Hepatocyte (in vitro differentiated cells): ENCODE data around the gene PTPRN2. TPM values are rescaled to one million over a fixed set of nuclear protein-coding genes. Genes with fewer than 3 reads are reported as not detected.

Experiments
- DNase-seq: peaks from one replicate; pipeline ENCODE4 v3.0.0-alpha.2; 2016; ENCODE audit warnings: low spot score
- H2AFZ ChIP-seq: fragments of 200-600 bp; sonication (generic); 2 replicates; pipeline ENCODE4 v1.6.0; 2016; ENCODE audit warnings: antibody characterized with exemption, mild to moderate bottlenecking
- H3K27ac ChIP-seq: fragments of 200-600 bp; sonication (generic); 2 replicates; pipeline ENCODE4 v1.5.1; 2016; ENCODE audit warnings: mild to moderate bottlenecking
- H3K27me3 ChIP-seq: fragments of 200-600 bp; sonication (generic); 2 replicates; pipeline ENCODE4 v1.6.1; 2016
- H3K36me3 ChIP-seq: fragments of 200-600 bp; sonication (generic); replicated peaks from 2 replicates; pipeline ENCODE4 v1.5.1; 2016; ENCODE audit warnings: low read depth; ENCODE audit not compliant: insufficient read depth
- H3K4me1 ChIP-seq: fragments of 200-600 bp; sonication (generic); 2 replicates; pipeline ENCODE4 v1.5.1; 2016; ENCODE audit warnings: mild to moderate bottlenecking, moderate library complexity; ENCODE audit not compliant: insufficient read depth
- H3K4me2 ChIP-seq: fragments of 200-600 bp; sonication (generic); 2 replicates; pipeline ENCODE4 v1.6.0; 2016
- H3K4me3 ChIP-seq: fragments of 200-600 bp; sonication (generic); 2 replicates; pipeline ENCODE4 v1.5.1; 2016; ENCODE audit warnings: mild to moderate bottlenecking
- H3K79me2 ChIP-seq: fragments of 200-600 bp; sonication (generic); 2 replicates; pipeline ENCODE4 v1.6.0; 2017; ENCODE audit warnings: mild to moderate bottlenecking
- H3K9me2 ChIP-seq: fragments of 200-600 bp; sonication (generic); replicated peaks from 2 replicates; pipeline ENCODE4 v1.6.0; 2017; ENCODE audit warnings: mild to moderate bottlenecking; ENCODE audit not compliant: insufficient read depth
- H3K9me3 ChIP-seq: fragments of 200-600 bp; sonication (generic); 2 replicates; pipeline ENCODE4 v1.5.1; 2016; ENCODE audit warnings: low read depth, mild to moderate bottlenecking
- H4K20me1 ChIP-seq: fragments of 200-600 bp; sonication (generic); 2 replicates; pipeline ENCODE4 v1.6.0; 2016; ENCODE audit warnings: mild to moderate bottlenecking; ENCODE audit not compliant: insufficient read depth, poor library complexity, severe bottlenecking
- CTCF ChIP-seq: fragments of 200-600 bp; sonication (generic); IDR thresholded peaks from 2 replicates; pipeline ENCODE4 v1.5.1; 2016; ENCODE audit warnings: antibody characterized with exemption, mild to moderate bottlenecking; ENCODE audit not compliant: poor library complexity
- EZH2 ChIP-seq: fragments of 200-600 bp; sonication (generic); IDR thresholded peaks from 2 replicates; pipeline ENCODE4 v1.6.1; 2016; ENCODE audit warnings: antibody characterized with exemption, mild to moderate bottlenecking, borderline replicate concordance
- EZH2phosphoT487 ChIP-seq: fragments of 200-600 bp; sonication (generic); IDR thresholded peaks from one replicate; pipeline ENCODE4 v1.6.1; 2018; ENCODE audit warnings: antibody characterized with exemption, mild to moderate bottlenecking, low read depth, moderate library complexity; ENCODE audit not compliant: unreplicated experiment, severe bottlenecking
- WGBS: methylation state at CpG from one replicate; pipeline ENCODE4 v1.1.6; 2016; ENCODE audit warnings: low lambda C conversion rate; ENCODE audit errors: missing lambda C conversion rate; 5-methylcytosine and 5-hydroxymethylcytosine counted together
- polyA plus RNA-seq: library from polyadenylated mRNA; unstranded; fragments of >200 nt; fragmentation: Nextera tagmentation; extraction: Ambion mirVana; gene quantifications from 2 replicates; pipeline ENCODE4 v1.2.1, GENCODE V29; 2016
- total RNA-seq: library from RNA; depleted of rRNA; stranded (reverse); fragments of >200 nt; gene quantifications from 2 replicates; pipeline ENCODE4 v1.2.3, GENCODE V29; 2014

PTPRN2 gene
- total and polyA plus RNA-seq, 2 experiments from 2014 or later: 2.1 to 3.3 TPM

GRCh38 chr7:158383665-158384064, 204.0 kb downstream of the PTPRN2 start:
- no peaks in the 10 kb centered on the region for H4K20me1 ChIP-seq

GRCh38 chr7:158382363-158383254, 205.0 kb downstream of the PTPRN2 start:
- no peak overlapping the region for H3K27ac ChIP-seq
- no peaks in the 10 kb centered on the region for H3K27me3 ChIP-seq
- no peaks in the 10 kb centered on the region for H3K36me3 ChIP-seq
- H3K4me3 ChIP-seq: no peak overlapping the region
- H3K9me3 ChIP-seq: no peaks in the 10 kb centered on the region
- no peak overlapping the region for H2AFZ ChIP-seq
- no peaks in the 10 kb centered on the region for H3K9me2 ChIP-seq
- DNase-seq: no peak
- no peaks in the 10 kb centered on the region for H3K79me2 ChIP-seq
- no peak for TF ChIP-seq EZH2phosphoT487
- TF ChIP-seq CTCF: no peak
- no peak for TF ChIP-seq EZH2
- H3K4me1 ChIP-seq: peaks cover 3% of the 10 kb centered on the region
- 57% methylated on average over 10 of the region's 10 CpGs for WGBS
- H4K20me1 ChIP-seq: no peaks in the 10 kb centered on the region
- no peak overlapping the region for H3K4me2 ChIP-seq

More at GRCh38 chr7:158383665-158384064, 204.0 kb downstream of the PTPRN2 start:
- WGBS: 81% methylated on average over 8 of the region's 8 CpGs
- no peaks in the 10 kb centered on the region for H3K9me3 ChIP-seq
- H2AFZ ChIP-seq: no peak overlapping the region
- DNase-seq: no peak
- no peaks in the 10 kb centered on the region for H3K4me1 ChIP-seq
- TF ChIP-seq EZH2phosphoT487 (no peak), CTCF (no peak), EZH2 (no peak)
- no peaks in the 10 kb centered on the region for H3K27me3 ChIP-seq
- no peak overlapping the region for H3K4me3 ChIP-seq
- no peaks in the 10 kb centered on the region for H3K9me2 ChIP-seq
- no peaks in the 10 kb centered on the region for H3K36me3 ChIP-seq
- H3K79me2 ChIP-seq: no peaks in the 10 kb centered on the region
- no peak overlapping the region for H3K4me2 ChIP-seq
- no peak overlapping the region for H3K27ac ChIP-seq

- H3K4me1 ChIP-seq: peaks cover 6% of the 10 kb centered on the region
- H4K20me1 ChIP-seq: no peaks in the 10 kb centered on the region
- no peaks in the 10 kb centered on the region for H3K36me3 ChIP-seq
- no peak overlapping the region for H3K4me3 ChIP-seq
- H2AFZ ChIP-seq: no peak overlapping the region
- H3K9me3 ChIP-seq: no peaks in the 10 kb centered on the region
- H3K27me3 ChIP-seq: no peaks in the 10 kb centered on the region
- no peaks in the 10 kb centered on the region for H3K9me2 ChIP-seq
- TF ChIP-seq EZH2 (no peak), CTCF (no peak), EZH2phosphoT487 (no peak)
- H3K79me2 ChIP-seq: no peaks in the 10 kb centered on the region
- no peak overlapping the region for H3K4me2 ChIP-seq
- WGBS: 93% methylated on average over 3 of the region's 3 CpGs
- H3K27ac ChIP-seq: no peak overlapping the region
- DNase-seq: no peak
Measured at GRCh38 chr7:158381956-158382355, 205.7 kb downstream of the PTPRN2 start.
